Stimulated activated effector memory CD8-positive, alpha-beta T cell treated with anti-CD3 and anti-CD28 coated beads, Interleukin-12 subunit alpha, Interleukin-12 subunit beta, amount 100 ng/mL, for 72 hours (primary cell): Measurements from ENCODE around the gene WNT7A.

Experiments used
- ATAC-seq: fragments of 150-1000 bp; cut with Tn5 transposase; 2 replicates; pipeline ENCODE4 v1.10.0; 2021
- DNase-seq, 2 donors: peaks; one replicate each; pipeline ENCODE4 v3.0.0; 2021 to 2022; ENCODE audit warnings: low spot score in 2 of 2
- H3K27ac Mint-ChIP-seq: one replicate; pipeline ENCODE4 v1.8.0; 2022; ENCODE audit warnings: mild to moderate bottlenecking, mixed read lengths
- H3K36me3 Mint-ChIP-seq: one replicate; pipeline ENCODE4 v1.8.0; 2022; ENCODE audit warnings: mild to moderate bottlenecking, mixed read lengths
- H3K4me1 Mint-ChIP-seq: one replicate; pipeline ENCODE4 v1.8.0; 2022; ENCODE audit warnings: mixed read lengths
- H3K4me3 Mint-ChIP-seq: one replicate; pipeline ENCODE4 v1.8.0; 2022; ENCODE audit warnings: mild to moderate bottlenecking, mixed read lengths
- H3K9me3 Mint-ChIP-seq: one replicate; pipeline ENCODE4 v1.8.0; 2022; ENCODE audit warnings: mixed read lengths

WNT7A gene

DNA sequence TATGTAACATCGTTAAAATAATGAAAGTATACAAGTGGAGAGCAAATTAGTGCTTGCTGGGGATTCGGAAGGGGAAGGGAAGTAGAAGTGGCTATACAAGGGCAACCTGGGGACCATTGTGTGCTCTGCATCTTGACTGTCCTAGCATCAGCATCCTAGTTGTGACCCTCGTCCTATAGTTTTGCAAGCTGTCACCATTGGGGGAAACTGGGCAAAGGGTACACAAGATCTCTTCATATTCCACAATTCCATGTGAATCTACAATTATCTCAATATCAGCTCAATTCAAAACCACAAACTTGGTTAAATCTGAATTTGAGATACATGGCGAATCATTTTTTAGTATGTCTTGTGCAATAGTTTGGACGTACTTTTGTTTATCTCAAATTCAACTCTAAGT, 30.9 kb downstream of the WNT7A start:
- Mint-ChIP-seq H3K4me1 (peaks cover 17% of the 10 kb centered on the region), H3K27ac (no peak overlapping the region), H3K9me3 (no peaks in the 10 kb centered on the region), H3K4me3 (no peak overlapping the region), H3K36me3 (no peaks in the 10 kb centered on the region)
- ATAC-seq (no peak), DNase-seq (no peak)

DNA sequence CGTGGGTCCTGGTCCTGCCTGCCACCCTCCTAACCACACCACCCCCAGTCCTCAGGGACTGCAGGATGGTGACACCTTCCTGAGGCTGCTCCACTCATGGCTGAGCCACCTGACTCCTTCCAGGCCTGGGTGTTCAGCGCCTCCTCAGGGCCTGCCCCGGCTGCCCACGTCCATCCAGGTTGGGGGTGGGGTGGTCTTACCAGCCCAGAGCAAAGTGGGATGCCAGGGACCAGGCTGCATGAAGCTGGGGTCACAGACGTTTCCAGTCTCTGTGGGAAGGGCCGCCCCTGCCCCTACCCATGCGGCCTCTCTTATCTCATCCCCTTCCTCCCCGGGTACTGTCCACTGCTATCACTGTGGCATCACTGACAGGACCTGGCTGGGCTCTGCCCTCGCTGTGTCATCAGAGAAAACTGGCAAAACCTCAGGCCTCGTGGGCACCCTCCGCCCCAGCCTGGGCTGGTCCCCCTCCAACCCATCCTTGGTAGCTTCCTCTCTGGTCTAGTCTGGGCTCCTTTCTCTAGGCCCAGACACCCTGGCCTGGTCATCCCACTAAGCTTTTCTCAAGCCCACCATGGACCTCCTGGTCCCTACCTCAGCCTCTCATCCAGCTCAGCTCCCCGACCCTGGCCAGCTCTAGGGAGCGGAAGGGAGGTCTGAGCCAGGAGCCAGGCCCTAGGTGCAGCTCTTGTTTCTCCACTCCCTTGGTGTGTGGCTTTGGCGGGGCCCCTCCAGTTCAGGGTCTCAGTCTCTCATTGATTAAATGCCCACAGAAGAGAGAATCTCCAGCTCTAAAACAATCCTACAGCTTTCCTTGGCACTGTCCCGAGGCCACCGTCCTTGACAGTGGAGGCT, 32.9 kb downstream of the WNT7A start:
- no peak overlapping the region for H3K4me3 Mint-ChIP-seq
- H3K27ac Mint-ChIP-seq, result no peak overlapping the region
- peaks cover 10% of the 10 kb centered on the region for H3K4me1 Mint-ChIP-seq
- H3K9me3 Mint-ChIP-seq, result no peaks in the 10 kb centered on the region
- H3K36me3 Mint-ChIP-seq, result no peaks in the 10 kb centered on the region
- ATAC-seq (no peak), DNase-seq (no peak)

DNA sequence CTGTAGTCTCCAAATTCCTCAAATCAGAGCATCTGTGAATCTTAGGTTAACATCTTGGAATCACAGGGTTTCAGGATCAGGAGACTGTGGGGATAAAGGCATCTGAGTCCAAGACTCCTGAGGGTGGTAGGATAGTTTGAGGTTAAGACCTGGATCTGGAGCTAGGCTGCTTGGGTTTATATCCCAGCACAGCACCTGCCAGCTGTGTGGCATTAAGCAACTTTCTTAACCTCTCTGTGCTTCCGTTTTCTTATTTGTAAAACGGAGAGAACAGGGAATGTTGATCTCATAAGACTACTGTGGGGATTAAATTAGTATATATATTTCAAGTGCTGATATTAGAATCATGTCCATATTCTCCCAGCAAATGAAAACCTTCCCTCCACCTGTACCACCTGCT, 33.6 kb downstream of the WNT7A start:
- ATAC-seq, result no peak
- H3K4me1 Mint-ChIP-seq, result peaks cover 6% of the 10 kb centered on the region
- H3K9me3 Mint-ChIP-seq, result no peaks in the 10 kb centered on the region
- no peaks in the 10 kb centered on the region for H3K36me3 Mint-ChIP-seq
- no peak for DNase-seq
- H3K27ac Mint-ChIP-seq, result no peak overlapping the region
- H3K4me3 Mint-ChIP-seq, result no peak overlapping the region

DNA sequence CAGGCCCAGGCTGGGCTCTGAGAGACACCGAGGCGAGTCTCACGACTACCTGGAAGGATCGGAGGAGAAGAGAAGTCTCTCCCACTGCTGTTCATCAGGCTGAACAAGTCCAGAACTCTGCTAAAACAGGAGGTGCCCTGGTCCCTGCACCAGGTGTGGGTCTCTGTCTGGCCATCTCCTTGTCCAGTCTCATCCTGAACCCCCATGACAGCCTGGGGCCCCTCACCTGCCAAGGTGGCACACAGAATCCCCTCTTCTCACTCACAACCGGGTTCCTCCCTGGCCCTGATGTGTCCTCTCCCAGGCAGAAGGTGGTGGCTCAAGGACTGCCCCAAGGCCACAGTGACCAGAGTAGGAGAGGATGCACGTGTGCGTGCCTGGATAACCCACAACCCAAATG, 34.1 kb downstream of the WNT7A start:
- no peaks in the 10 kb centered on the region for H3K36me3 Mint-ChIP-seq
- H3K4me1 Mint-ChIP-seq, result peaks cover 1% of the 10 kb centered on the region
- no peaks in the 10 kb centered on the region for H3K9me3 Mint-ChIP-seq
- DNase-seq (no peak), ATAC-seq (no peak)
- H3K4me3 Mint-ChIP-seq, result no peak overlapping the region
- no peak overlapping the region for H3K27ac Mint-ChIP-seq

DNA sequence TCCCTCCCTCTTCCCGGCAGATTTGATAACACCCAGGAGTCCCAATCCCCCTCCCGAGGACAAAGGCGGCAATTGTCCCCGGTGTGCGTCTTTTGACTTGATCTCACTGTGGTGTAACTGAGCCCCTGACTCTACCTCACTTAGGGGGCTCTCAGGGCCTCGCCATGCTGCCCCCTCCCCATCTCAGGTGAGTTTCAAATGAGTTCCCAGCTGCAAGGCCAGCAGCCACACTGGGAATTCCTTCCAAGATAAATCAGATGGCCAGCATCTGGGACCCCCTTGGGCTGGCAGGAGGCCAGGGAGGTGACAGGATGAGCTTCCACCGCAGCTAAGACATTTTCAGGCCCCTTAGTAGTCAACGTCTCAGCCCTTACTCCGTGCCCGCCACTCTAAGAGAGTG, 35.0 kb downstream of the WNT7A start:
- Mint-ChIP-seq H3K4me1 (no peaks in the 10 kb centered on the region), H3K27ac (no peak overlapping the region), H3K36me3 (no peaks in the 10 kb centered on the region), H3K4me3 (no peak overlapping the region), H3K9me3 (no peaks in the 10 kb centered on the region)
- no peak for DNase-seq
- ATAC-seq, result no peak

DNA sequence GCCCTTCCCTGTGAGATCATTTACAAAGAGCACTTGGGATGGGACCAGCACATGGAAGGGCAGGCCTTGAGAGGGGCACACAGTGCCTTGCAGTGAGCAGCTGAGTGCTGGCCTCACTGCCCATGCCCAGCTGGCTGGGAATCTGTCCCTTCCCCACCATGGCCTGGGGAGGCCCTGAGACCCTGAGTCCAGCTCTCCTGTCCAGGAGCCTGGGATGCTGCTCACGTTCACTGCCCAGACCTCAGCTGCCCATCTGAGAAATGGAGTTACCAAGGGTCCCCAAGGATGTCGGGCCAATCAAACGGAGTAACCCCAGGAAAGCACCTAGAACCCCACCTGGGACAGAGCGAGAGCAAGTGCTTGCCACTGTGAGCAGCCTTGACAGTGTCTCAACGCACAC, 35.6 kb downstream of the WNT7A start:
- Mint-ChIP-seq H3K27ac (no peak overlapping the region), H3K4me3 (no peak overlapping the region), H3K9me3 (no peaks in the 10 kb centered on the region), H3K36me3 (no peaks in the 10 kb centered on the region), H3K4me1 (no peaks in the 10 kb centered on the region)
- DNase-seq (no peak), ATAC-seq (no peak)

DNA sequence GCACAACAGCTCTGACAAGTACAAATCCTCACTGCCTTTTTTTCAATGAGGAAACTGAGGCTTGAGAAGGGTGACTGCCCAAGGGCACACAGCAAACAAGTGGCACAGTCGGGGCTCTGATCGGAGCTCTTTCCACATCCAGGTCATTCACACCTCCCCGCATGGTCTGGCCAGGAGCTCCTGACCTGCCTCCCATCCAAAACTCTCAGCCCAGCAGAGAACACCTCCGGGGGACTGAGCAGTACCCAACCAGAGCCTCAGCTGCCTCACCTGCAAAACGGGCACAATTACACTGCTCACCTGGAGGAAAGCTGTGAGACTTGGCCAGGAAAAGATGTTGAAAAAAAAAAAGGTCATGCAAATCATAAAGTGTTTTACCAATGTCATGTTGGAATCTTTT, 36.5 kb downstream of the WNT7A start:
- DNase-seq (no peak), ATAC-seq (no peak)
- H3K4me3 Mint-ChIP-seq, result no peak overlapping the region
- H3K9me3 Mint-ChIP-seq, result no peaks in the 10 kb centered on the region
- no peak overlapping the region for H3K27ac Mint-ChIP-seq
- no peaks in the 10 kb centered on the region for H3K36me3 Mint-ChIP-seq
- no peaks in the 10 kb centered on the region for H3K4me1 Mint-ChIP-seq

DNA sequence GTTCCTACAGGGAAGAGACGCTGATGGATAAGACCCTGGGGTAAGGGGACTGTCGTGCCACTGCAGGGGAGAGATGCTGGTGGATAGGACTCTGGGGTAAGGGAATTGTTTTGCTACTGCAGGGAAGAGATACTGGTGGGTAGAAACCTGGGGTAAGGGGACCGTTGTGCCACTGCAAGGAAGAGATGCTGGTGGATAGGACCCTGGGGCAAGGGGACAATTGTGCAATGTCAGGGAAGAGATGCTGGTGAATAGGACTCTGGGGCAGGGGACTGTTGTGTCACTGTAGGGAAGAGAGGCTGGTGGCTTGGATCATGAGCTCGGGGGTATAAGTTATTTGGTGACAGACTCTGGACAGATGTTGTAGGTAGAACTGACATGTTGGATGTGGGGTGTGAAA, 37.6 kb downstream of the WNT7A start:
- no peak overlapping the region for H3K27ac Mint-ChIP-seq
- no peaks in the 10 kb centered on the region for H3K9me3 Mint-ChIP-seq
- H3K4me1 Mint-ChIP-seq, result no peaks in the 10 kb centered on the region
- DNase-seq (no peak), ATAC-seq (no peak)
- no peaks in the 10 kb centered on the region for H3K36me3 Mint-ChIP-seq
- no peak overlapping the region for H3K4me3 Mint-ChIP-seq

DNA sequence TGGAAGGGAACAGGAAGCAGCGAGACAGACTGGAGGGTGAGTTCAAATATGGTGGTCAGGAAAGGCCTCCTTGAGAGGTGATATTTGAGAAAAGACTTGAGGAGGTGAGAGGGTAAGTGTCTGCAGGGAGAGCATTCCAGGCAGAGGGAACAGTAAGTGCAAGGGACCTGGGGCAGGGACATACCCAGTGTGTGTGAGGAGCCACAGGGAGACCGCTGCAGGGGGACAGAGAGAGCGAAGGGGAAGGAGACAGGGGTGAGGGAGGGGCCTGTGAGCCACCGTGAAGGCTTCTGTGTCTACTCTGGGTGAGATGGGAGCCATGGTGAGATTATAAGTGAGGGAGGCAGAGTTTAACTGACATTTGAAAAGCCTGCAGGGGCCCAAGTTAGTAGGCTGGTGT, 38.0 kb downstream of the WNT7A start:
- Mint-ChIP-seq H3K4me3 (no peak overlapping the region), H3K9me3 (no peaks in the 10 kb centered on the region)

DNA sequence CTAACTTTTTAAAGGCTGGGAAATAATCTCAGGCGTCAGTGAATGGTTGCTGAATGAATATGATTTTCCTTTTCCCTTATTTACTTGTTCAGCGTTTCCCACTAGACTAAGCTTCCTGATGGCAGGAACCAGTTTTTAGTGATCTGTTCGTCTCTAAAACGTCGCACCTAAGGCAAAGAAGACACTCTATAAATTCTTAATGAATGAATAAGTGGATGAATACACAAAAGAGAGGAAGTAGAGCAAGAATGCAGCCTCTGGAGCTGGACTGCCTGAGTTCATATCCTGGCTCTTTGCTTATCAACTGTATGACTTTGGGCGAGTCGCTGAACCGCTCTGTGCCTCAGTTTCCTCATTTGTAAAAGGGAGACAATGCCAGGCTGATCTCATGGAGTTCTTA, 38.7 kb downstream of the WNT7A start:
- H3K36me3 Mint-ChIP-seq, result no peaks in the 10 kb centered on the region
- no peak overlapping the region for H3K27ac Mint-ChIP-seq
- no peaks in the 10 kb centered on the region for H3K9me3 Mint-ChIP-seq
- DNase-seq (no peak), ATAC-seq (no peak)
- no peak overlapping the region for H3K4me3 Mint-ChIP-seq
- no peaks in the 10 kb centered on the region for H3K4me1 Mint-ChIP-seq

More for the DNA sequence above, 38.0 kb downstream of the WNT7A start:
- Mint-ChIP-seq H3K27ac (no peak overlapping the region), H3K4me1 (no peaks in the 10 kb centered on the region), H3K36me3 (no peaks in the 10 kb centered on the region)
- DNase-seq (no peak), ATAC-seq (no peak)

DNA sequence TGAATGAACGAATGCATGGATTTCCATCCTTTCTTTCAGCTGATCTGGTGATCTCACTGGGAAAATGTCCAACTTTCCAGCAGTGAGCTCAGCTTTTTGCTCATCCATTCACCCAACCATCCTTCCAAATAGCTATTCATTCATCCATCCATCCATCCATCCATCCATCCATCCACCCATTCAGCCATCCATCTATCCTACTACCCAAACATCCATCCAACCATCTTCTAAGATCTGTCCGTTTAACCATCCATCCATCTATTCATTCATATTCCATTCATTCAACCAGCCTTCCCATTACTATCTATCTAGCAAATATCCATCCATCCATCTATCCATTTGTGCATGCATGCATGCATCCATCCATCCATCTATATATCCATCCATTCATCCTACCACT, 39.4 kb downstream of the WNT7A start:
- Mint-ChIP-seq H3K36me3 (no peaks in the 10 kb centered on the region), H3K4me1 (no peaks in the 10 kb centered on the region), H3K4me3 (no peak overlapping the region), H3K27ac (no peak overlapping the region), H3K9me3 (no peaks in the 10 kb centered on the region)
- DNase-seq (no peak), ATAC-seq (no peak)

DNA sequence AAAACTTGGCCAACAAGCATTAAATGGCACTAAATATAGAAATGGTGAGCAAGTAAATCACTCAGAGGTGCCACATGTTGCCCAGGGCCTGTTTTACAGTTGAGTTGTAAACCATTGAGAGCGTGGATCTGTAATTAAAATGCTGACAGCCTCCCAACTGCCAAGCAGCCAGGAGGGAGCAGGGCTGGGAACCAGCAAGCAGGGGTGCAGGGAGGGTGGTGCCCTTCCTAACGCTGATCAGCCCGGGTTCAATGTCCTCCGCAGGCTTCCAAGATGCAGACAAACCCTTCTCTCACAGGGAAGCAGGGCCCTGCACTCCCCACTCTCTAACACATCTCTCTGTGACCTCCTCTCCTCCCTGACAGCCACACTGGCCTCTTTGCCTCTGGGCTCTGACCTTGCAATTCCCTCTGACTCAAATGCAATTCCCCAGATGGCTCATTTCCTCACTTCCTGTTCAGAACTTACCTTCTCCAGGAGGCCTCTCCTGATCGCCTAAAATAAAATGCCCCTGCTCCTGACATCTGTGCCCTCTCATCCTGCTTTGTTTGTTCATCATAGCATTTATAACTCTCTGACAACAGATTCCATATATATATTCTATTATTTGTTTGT, 40.0 kb downstream of the WNT7A start:
- H3K4me1 Mint-ChIP-seq, result peaks cover 3% of the 10 kb centered on the region
- DNase-seq (no peak), ATAC-seq (no peak)
- no peak overlapping the region for H3K27ac Mint-ChIP-seq
- no peaks in the 10 kb centered on the region for H3K9me3 Mint-ChIP-seq
- no peak overlapping the region for H3K4me3 Mint-ChIP-seq
- H3K36me3 Mint-ChIP-seq, result no peaks in the 10 kb centered on the region

DNA sequence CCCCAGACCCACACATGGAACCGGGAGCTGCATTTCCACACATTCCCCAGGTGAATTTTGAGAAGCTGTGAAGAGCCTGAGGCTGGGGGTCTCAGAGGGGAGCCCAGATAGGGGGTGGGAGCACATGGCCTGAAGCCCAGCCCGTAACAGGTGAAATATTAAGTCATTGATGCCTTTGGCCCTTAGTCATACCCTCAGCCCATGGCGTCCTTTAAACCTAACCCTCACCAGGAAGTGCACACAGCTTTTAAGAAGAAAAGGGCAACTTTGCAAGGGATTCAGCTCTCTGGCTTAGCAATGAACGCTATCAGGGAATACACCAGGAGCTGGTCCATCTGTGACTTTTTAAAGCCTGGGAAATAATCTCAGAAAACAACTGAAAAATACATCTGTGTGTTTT, 40.6 kb downstream of the WNT7A start:
- no peaks in the 10 kb centered on the region for H3K9me3 Mint-ChIP-seq
- H3K27ac Mint-ChIP-seq, result no peak overlapping the region
- ATAC-seq (no peak), DNase-seq (no peak)
- H3K4me3 Mint-ChIP-seq, result no peak overlapping the region
- H3K36me3 Mint-ChIP-seq, result no peaks in the 10 kb centered on the region
- H3K4me1 Mint-ChIP-seq, result peaks cover 6% of the 10 kb centered on the region

DNA sequence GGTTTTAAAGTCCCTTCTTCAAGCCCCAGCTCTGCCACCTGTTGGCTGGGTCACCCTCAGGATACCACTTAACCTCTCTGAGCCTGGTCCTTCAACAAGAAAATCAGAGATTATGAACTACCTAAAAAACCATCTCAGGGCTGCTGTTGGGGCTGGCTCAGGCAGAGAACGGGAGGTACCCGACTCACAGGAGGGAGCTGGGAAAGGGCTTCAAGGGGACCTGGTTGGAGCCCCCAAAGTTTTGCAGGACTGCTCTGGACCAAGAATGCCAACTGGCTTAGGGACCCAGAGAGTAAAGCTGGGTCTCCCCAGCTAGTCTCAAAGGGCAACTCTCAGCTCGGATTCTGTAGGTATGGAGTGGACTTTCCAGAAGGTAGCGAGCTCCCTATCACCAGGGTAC, 41.5 kb downstream of the WNT7A start:
- H3K4me1 Mint-ChIP-seq, result peaks cover 6% of the 10 kb centered on the region
- H3K36me3 Mint-ChIP-seq, result no peaks in the 10 kb centered on the region
- H3K9me3 Mint-ChIP-seq, result no peaks in the 10 kb centered on the region
- no peak for ATAC-seq
- DNase-seq, result no peak
- no peak overlapping the region for H3K27ac Mint-ChIP-seq
- no peak overlapping the region for H3K4me3 Mint-ChIP-seq

DNA sequence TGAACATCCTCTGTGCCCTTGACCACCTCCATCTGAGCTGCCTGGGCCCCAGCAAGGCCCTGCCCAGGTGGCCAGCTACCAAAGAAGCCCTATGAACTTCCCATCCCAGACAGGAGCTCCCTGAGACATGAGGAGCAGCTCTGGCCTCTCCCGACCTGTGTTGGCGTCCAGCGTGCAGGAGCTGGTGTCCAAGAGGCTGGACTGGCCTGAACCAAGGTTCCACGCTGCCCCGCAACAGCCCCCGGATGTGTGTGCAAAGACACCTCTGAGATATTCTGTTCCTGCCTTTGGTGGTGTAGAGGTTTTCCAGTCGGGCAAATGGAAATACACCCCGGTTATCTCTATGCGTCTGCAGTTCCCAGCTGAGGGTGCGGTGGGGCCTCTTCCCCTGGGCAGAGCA, 42.1 kb downstream of the WNT7A start:
- Mint-ChIP-seq H3K36me3 (no peaks in the 10 kb centered on the region), H3K4me1 (peaks cover 6% of the 10 kb centered on the region), H3K27ac (no peak overlapping the region), H3K4me3 (no peak overlapping the region), H3K9me3 (no peaks in the 10 kb centered on the region)
- DNase-seq, result no peak
- no peak for ATAC-seq
